K562 (cell line): ENCODE measurements around the gene SLC29A3. TPM values are rescaled to one million over a fixed set of nuclear protein-coding genes. Genes with fewer than 3 reads are reported as not detected.

Experiments
- ATAC-seq: fragments of 200-7000 bp; cut with Tn5 transposase; 3 replicates; pipeline ENCODE4 v1.9.1; 2020; ENCODE audit warnings: moderate library complexity
- BruUV-seq: library from RNA; stranded (reverse); fragments of 400-500 nt; replicated peaks from 2 replicates; lab custom pipeline; 2021; lab: Mats Ljungman, UMichigan
- CTCF ChIA-PET: fragments of 300-600 bp; formaldehyde crosslinking; extraction: SDS; loops from one replicate; lab custom pipeline; 2021; ENCODE audit warnings: low intra/inter-chr PET ratio; lab: Yijun Ruan, JAX
- POLR2A ChIA-PET: fragments of 300-600, 350-650 bp; sonication (Branson Sonifier 250); formaldehyde crosslinking; extraction: SDS; loops from one replicate; lab custom pipeline; 2021; ENCODE audit warnings: antibody characterized with exemption, inconsistent platforms; lab: Yijun Ruan, JAX
- DNase-seq, 4 experiments: peaks; one replicate each; pipeline versions ENCODE4 v3.0.0 to v3.0.0-alpha.2; 2011 to 2018; ENCODE audit warnings: low spot score in 3 of 4, mixed read lengths in 3 of 4; ENCODE audit errors: extremely low read depth in 1 of 4
- FAIRE-seq: peaks from 2 replicates; lab custom pipeline; 2011; peaks lifted over from hg19 to GRCh38; lab: Jason Lieb, UNC
- H2AFZ ChIP-seq: 2 replicates; pipeline ENCODE4 v1.6.0; 2011; ENCODE audit warnings: low read depth, low read length, control low read depth, inconsistent platforms
- H3K27ac ChIP-seq: fragments of 200-600 bp; 3 replicates; pipeline ENCODE4 v1.8.0; 2011; ENCODE audit warnings: low read depth, mild to moderate bottlenecking, control low read depth, inconsistent platforms, low read length, moderate library complexity, mixed read lengths; ENCODE audit errors: extremely low read depth
- H3K27me3 ChIP-seq, 2 experiments: fragments of 300-600 bp in 1 of 2; 2 replicates in 1 of 2; 3 replicates in 1 of 2; pipeline versions ENCODE4 v1.6.0 to v1.8.0; 2011; ENCODE audit warnings: inconsistent platforms in 2 of 2, low read length in 2 of 2, mild to moderate bottlenecking in 1 of 2, mixed read lengths in 1 of 2, moderate library complexity in 1 of 2; ENCODE audit not compliant: control insufficient read depth in 2 of 2, insufficient read depth in 2 of 2
- H3K36me3 ChIP-seq: fragments of 300-600 bp; 3 replicates; pipeline ENCODE4 v1.8.0; 2011; ENCODE audit warnings: mild to moderate bottlenecking, low read length, inconsistent platforms; ENCODE audit not compliant: control insufficient read depth, insufficient read depth
- H3K4me1 ChIP-seq, 2 experiments: fragments of 200-600 bp in 1 of 2; replicated peaks in 1 of 2; 2 replicates in 1 of 2; 3 replicates in 1 of 2; pipeline versions ENCODE4 v1.5.1 to v1.8.0; 2011; ENCODE audit warnings: inconsistent platforms in 2 of 2, low read length in 2 of 2, mild to moderate bottlenecking in 1 of 2, mixed read lengths in 1 of 2, moderate library complexity in 1 of 2; ENCODE audit not compliant: control insufficient read depth in 2 of 2, insufficient read depth in 2 of 2
- H3K4me2 ChIP-seq: 2 replicates; pipeline ENCODE4 v1.6.1; 2011; ENCODE audit warnings: low read length, control low read depth, inconsistent platforms, mixed read lengths; ENCODE audit not compliant: insufficient read depth
- H3K4me3 ChIP-seq: fragments of 200-600 bp; sonication (generic), shearing (Covaris generic); 2 replicates; pipeline ENCODE4 v1.5.1; 2016; ENCODE audit warnings: control low read depth, inconsistent platforms
- H3K79me2 ChIP-seq: fragments of 200-600 bp; 3 replicates; pipeline ENCODE4 v1.8.0; 2011; ENCODE audit warnings: low read length, inconsistent platforms; ENCODE audit not compliant: control insufficient read depth, insufficient read depth
- H3K9ac ChIP-seq, 2 experiments: 2 replicates each; pipeline versions ENCODE4 v1.6.0 to v1.6.1; 2011; ENCODE audit warnings: low read depth in 2 of 2, low read length in 2 of 2, control low read depth in 1 of 2, inconsistent platforms in 1 of 2, mild to moderate bottlenecking in 1 of 2, mixed read lengths in 1 of 2; ENCODE audit not compliant: insufficient read depth in 1 of 2
- H3K9me1 ChIP-seq: one replicate; pipeline ENCODE4 v1.6.0; 2011; ENCODE audit warnings: inconsistent platforms, mild to moderate bottlenecking, low read length, moderate library complexity; ENCODE audit not compliant: control insufficient read depth, insufficient read depth
- H3K9me3 ChIP-seq: replicated peaks from 2 replicates; pipeline ENCODE4 v1.5.1; 2011; ENCODE audit warnings: low read depth, low read length, inconsistent platforms; ENCODE audit not compliant: control insufficient read depth, insufficient read depth
- H4K20me1 ChIP-seq: replicated peaks from 2 replicates; pipeline ENCODE4 v1.6.1; 2011; ENCODE audit warnings: low read length, inconsistent platforms, mixed read lengths; ENCODE audit not compliant: control insufficient read depth, insufficient read depth
- PYGO2 ChIP-seq: fragments of 450-650 bp; IDR thresholded peaks from 2 replicates; pipeline ENCODE4 v1.6.1; 2016; ENCODE audit warnings: mild to moderate bottlenecking, missing genetic modification characterization, moderate library complexity, missing compliant biosample characterization
- SMARCA4 ChIP-seq: fragments of 450-650 bp; IDR thresholded peaks from 2 replicates; pipeline ENCODE4 v1.6.1; 2016
- SPI1 ChIP-seq: IDR thresholded peaks from 2 replicates; pipeline ENCODE4 v1.6.1; 2011; ENCODE audit warnings: low read depth, low read length, control low read depth, borderline replicate concordance
- WGBS: fragments of 100-300 bp; shearing (Covaris generic); methylation state at CpG from one replicate; pipeline ENCODE4 v1.1.6; 2016; ENCODE audit warnings: low coverage, mixed read lengths; ENCODE audit not compliant: insufficient coverage; ENCODE audit errors: missing lambda C conversion rate; 5-methylcytosine and 5-hydroxymethylcytosine counted together
- in situ Hi-C: fragments of 300-500 bp; cut with MboI; formaldehyde crosslinking; loops from 4 replicates; pipeline ENCODE4 v1.15.0; 2018; ENCODE audit warnings: inconsistent platforms, mixed read lengths
- intact Hi-C: fragments of 100-400 bp; cut with micrococcal nuclease; formaldehyde crosslinking; loops from 2 replicates; pipeline ENCODE4 v1.14.2; 2022
- polyA plus RNA-seq, 8 experiments: library from polyadenylated mRNA; depleted of rRNA in 4 of 8; stranded (reverse) in 5 of 8; unstranded in 3 of 8; fragments of >200 nt; fragmentation: Nextera tagmentation in 2 of 8; fragmentation: Illumina TruSeq in 1 of 8; extraction: Ambion mirVana in 2 of 8; extraction: Trizol in 1 of 8; gene quantifications; 2 replicates each; pipeline versions ENCODE4 v1.2.1 to v1.2.3, GENCODE V29; 2011 to 2014; ENCODE audit warnings: inconsistent platforms in 1 of 8, missing spikeins in 1 of 8
- total RNA-seq, 7 experiments: library from RNA; depleted of rRNA in 6 of 7; stranded (reverse); fragments of >200 nt in 6 of 7; fragmentation: Illumina TruSeq in 2 of 7; extraction: Trizol in 2 of 7; gene quantifications; 2 replicates each; pipeline versions ENCODE4 v1.2.1 to v1.2.3, GENCODE V29; 2011 to 2021; ENCODE audit warnings: low replicate concordance in 1 of 7
- TF ChIP-seq, protein P1 (sequence below): sonication (generic); formaldehyde crosslinking; IDR thresholded peaks from 2 replicates; pipeline ENCODE4 v1.8.0; 2022; ENCODE audit warnings: missing genetic modification reagents, mild to moderate bottlenecking, borderline replicate concordance

Gene SLC29A3
- total and polyA plus RNA-seq, 9 of the 15 experiments (the other 6 are each of a cell fraction or from before 2014, with no cell fraction given) = 2.1 to 10.7 (median 4.6) TPM

DNA sequence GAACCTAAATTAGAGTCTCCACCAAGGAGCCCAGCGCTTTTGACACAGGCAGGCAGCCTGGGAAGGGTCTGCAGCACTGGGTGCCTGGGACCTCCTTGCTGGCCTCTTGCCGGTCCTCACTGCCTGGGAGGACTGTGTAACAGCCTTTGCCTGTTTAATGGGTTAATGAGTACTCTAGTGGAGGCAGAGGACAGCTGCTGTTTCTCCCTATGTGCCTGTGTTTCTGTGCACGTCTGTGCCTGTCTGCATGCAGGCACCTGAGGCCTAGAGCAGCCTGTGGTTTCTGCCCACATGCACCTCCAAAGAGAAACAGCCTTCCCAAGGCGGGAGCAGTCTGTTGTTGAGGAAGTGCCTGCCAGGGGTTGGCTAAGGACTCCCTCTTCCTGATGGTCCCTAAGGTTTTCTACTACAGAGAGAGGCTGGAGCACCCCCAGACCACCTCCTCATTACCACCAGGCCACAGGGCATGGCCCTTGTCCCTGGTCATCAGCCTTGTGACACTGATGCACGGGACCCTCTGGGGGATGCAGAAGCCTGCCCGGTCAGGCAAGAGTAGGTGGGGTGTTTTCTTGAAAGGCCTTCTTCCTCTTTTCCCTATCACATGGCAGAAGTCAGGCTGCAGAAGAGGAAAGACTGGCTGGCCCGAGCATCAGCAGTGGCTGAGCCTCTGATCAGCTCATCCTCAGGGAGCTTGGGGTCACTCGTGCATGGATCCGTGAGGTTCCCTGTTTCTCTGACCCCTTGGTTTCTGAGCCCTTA lies 14.2 kb downstream of the SLC29A3 start:
- Histone ChIP-seq H3K79me2 (no peaks in the 10 kb centered on the region), H2AFZ (no peak overlapping the region), H3K4me3 (no peak overlapping the region), H3K27ac (no peak overlapping the region), H3K9me1 (no peaks in the 10 kb centered on the region), H3K9ac (peak overlapping the region in 1 of 2 experiments; percentile 39; a peak in 1 of 4 replicates), H3K4me2 (no peak overlapping the region), H3K4me1 (peaks cover 0 to 18% of the 10 kb centered on the region in 2 experiments; a peak in 3 of 5 replicates), H3K27me3 (no peaks in the 10 kb centered on the region), H4K20me1 (no peaks in the 10 kb centered on the region; the same call in 1 of the 2 replicates), H3K36me3 (no peaks in the 10 kb centered on the region), H3K9me3 (no peaks in the 10 kb centered on the region)
- TF ChIP-seq SMARCA4 = no peak
- no peak for TF ChIP-seq PYGO2
- peak; percentile 34; the same call in 1 of the 2 replicates for TF ChIP-seq SPI1
- TF ChIP-seq, protein P1, sequence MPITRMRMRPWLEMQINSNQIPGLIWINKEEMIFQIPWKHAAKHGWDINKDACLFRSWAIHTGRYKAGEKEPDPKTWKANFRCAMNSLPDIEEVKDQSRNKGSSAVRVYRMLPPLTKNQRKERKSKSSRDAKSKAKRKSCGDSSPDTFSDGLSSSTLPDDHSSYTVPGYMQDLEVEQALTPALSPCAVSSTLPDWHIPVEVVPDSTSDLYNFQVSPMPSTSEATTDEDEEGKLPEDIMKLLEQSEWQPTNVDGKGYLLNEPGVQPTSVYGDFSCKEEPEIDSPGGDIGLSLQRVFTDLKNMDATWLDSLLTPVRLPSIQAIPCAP (CRISPR knock-in tag) = no peak
- intact Hi-C loops = no loop called here
- CTCF ChIA-PET = no interaction called here
- FAIRE-seq (no peak), DNase-seq (no peak), ATAC-seq (no peak; the same call in 1 of the 3 replicates)
- in situ Hi-C loops = no loop called here
- POLR2A ChIA-PET = interaction anchor here (1.4 to 2.0 kb wide), 4 partner anchors 9 to 17 kb away, joined by 3 to 15 read pairs (median 6); no protein-coding TSS in a partner anchor
- 38% methylated on average over 9 of the region's 9 CpGs for WGBS
- BruUV-seq = no TSS peak
